Activated CD8-positive, alpha-beta memory T cell treated with anti-CD3 and anti-CD28 coated beads for 36 hours (primary cell): ENCODE results near the gene POR. TPM values are rescaled to one million over a fixed set of nuclear protein-coding genes. Genes with fewer than 3 reads are reported as not detected.

Experiments
- CTCF ChIA-PET: fragments of 350-600 bp; sonication (Branson Sonifier 250); formaldehyde crosslinking; loops from one replicate; lab custom pipeline; 2021; ENCODE audit warnings: antibody characterized with exemption; lab: Charles Lee
- POLR2A ChIA-PET: fragments of 350-600 bp; sonication (Branson Sonifier 250); formaldehyde crosslinking; loops from one replicate; lab custom pipeline; 2021; ENCODE audit warnings: antibody characterized with exemption; lab: Charles Lee
- total RNA-seq, 2 experiments: library from RNA; stranded (reverse); gene quantifications; one replicate each; pipeline ENCODE4 v1.2.3, GENCODE V29; 2021

The POR gene
- total RNA-seq, 2 experiments from 2014 or later = 42.2 to 47.9 TPM

DNA sequence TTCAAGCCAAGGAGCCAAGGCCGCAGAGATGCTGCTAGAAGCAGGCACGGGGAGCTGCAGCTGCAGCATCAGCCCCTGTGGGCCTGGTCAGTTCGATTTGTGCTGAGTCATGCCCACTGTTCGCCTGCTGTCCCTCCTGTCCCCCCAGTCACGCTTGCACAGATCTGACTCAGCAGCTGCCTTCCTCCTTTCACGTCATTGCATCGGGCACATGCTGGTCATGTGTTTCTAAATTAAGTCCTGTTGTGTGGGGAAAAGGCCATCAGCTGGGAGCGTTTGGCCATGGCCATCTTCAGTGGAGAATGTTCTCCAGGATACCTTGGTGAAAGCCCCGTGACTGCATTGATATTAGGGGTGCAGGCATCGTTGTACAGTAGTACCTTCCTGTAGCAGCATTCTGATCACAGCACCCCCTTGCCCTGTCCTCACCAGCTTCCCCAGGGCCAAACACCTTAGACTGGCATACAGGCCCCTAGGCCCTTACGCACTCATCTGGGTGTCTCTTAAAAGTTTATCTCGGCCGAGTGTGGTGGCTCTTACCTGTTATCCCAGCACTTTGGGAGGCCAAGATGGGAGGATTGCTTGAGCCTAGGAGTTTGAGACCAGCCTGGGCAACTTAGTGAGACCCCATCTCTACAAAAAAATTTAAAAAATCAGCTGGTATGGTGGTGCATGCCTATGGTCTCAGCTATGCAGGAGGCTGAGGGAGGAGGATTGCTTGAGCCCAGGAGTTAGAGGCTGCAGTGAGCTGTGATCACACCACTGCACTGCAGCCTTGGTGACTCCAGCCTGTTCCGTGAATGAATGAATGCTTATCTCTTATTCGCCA, 23.2 kb downstream of the POR start:
- POLR2A ChIA-PET = interaction anchor here (0.9 kb wide), 1 partner anchor 228 kb away, joined by 3 read pairs; no protein-coding TSS in a partner anchor
- CTCF ChIA-PET = interaction anchor here (0.7 kb wide), 1 partner anchor 99 kb away, joined by 3 read pairs; no protein-coding TSS in a partner anchor

DNA sequence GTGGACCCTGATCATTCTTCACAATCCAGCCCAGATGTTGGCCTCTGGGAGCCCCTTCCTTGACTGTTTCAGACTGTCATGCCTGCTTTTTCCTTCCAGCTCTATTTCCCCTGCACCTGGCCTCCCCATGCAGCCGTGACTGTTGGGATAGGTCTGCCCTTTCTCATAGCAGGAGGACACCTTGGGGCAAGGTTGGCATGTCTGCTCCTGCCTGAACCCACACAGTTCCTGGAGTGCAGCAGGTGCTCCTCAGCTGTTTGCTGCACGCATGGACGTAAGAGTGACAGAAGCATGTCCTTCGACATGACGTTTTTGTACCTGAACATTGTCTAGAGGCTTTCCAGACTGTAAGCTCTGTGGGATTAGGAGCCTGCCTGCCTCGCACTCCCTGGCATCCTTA, 24.0 kb downstream of the POR start:
- ChIA-PET CTCF (interaction anchor here (0.6 to 1.2 kb wide), 2 partner anchors 13 to 52 kb away, joined by 3 read pairs; no protein-coding TSS in a partner anchor), POLR2A (interaction anchor here (0.9 kb wide), 1 partner anchor 227 kb away, joined by 3 read pairs; no protein-coding TSS in a partner anchor)

DNA sequence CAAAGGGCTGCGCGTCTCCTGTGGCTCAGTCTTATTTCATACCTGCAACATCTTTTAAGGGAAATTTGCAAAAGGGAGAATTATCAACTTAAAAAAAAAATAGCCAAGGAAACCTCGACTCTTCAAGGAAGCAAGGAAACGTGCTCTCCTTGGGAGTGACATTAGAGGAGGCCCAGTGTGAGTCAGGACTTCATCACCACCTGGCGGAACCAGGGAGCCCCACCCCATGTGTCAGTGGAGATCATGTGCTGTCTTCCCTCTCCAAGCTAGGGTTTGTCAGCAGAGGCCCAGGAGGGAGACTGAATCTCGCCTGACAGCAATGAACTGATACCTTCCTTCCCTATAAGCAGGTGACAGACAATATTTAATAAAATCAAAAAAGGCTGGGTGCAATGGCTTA, 28.9 kb downstream of the POR start:
- CTCF ChIA-PET = no interaction called here
- POLR2A ChIA-PET = no interaction called here

DNA sequence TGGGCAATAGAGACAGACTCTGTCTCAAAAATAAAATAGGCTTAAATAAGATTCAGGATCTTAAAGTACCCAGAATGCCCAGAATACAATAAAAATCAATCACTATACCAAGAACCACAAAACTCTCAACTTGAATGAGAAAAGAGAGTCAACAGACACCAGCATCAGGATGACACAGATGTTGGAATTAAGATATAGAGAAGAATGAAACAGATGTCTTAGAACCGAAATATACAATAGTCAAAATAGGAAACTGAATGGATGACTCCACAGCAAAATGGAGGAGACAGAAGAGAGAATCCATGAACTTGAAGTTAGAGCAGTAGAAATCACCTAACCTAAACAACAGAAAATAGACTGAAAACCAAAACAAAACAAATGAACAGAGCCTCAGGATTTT, 29.6 kb downstream of the POR start:
- CTCF ChIA-PET = no interaction called here
- POLR2A ChIA-PET = no interaction called here

DNA sequence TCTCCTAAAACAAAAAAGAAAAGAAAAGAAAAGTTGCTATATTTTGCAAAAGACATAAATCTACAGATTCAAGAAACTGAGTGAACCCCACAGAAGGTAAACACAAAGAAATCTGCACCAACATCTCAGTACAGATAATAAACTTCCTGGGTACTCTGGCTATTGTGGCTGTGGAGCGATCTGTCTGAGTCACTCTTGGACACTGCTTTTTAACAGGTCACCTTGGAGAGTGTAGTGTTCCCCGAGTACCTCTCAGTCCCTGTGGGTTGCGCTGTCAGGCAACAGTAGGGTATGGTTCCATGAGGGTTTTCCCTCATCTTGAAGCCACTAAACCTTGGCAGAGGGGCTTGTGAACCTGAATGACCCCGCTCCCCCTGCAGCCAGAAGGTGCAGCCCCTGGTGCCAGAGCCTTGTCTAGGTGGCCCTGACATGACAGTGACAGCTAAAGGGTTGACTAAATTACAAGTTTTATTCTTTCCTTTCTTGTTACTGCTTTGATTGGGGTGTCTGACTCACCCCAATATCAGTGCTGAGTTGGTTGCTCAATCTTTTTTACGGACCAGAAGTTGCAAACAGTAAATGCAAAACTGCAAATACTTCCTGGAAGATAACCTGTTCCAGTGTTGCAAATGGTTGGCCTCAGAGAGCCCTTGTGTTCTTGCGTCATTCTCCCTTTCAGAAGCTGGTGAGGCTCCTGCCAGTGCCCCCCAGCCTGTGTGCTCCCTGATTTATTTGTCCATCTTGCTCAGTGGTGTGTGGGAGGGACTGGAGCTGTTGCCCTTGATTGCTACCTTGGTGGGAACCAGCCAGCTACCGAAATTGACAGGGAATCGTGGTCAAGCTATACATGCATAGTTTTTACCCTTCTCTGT, 30.6 kb downstream of the POR start:
- ChIA-PET CTCF (interaction anchor here (1.2 kb wide), 1 partner anchor 29 kb away, joined by 3 read pairs; no protein-coding TSS in a partner anchor), POLR2A (no interaction called here)

DNA sequence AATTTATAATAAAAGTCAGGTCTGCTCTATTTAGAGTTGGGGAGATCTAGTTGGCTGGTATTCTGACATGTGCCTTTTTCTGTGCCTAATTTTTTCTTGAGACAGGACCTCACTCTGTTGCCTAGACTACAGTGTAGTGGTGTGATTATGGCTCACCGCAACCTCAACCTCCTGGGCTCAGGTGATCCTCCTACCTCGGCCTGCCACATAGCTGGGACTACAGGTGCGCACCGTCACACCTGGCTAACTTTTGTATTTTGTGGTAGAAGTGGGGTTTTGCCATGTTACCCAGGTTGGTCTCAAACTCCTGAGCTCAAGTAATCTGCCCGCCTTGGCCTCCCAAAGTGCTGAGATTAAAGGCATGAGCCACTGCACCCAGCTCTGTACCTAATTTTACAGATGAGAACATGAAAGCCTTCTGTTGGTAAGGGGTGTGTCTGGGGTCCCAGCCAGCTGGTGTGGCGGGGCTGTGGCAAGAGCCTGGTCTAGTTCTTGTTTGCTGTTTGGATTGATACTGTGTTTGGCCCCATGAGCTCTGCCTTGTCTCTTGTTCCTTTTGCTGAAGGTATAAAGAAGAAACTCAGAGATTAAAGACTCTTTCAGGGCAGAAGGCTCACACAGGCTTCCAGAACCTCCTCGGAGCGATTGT, 31.4 kb downstream of the POR start:
- CTCF ChIA-PET = interaction anchor here (1.2 kb wide), 1 partner anchor 30 kb away, joined by 3 read pairs; no protein-coding TSS in a partner anchor
- POLR2A ChIA-PET = no interaction called here

DNA sequence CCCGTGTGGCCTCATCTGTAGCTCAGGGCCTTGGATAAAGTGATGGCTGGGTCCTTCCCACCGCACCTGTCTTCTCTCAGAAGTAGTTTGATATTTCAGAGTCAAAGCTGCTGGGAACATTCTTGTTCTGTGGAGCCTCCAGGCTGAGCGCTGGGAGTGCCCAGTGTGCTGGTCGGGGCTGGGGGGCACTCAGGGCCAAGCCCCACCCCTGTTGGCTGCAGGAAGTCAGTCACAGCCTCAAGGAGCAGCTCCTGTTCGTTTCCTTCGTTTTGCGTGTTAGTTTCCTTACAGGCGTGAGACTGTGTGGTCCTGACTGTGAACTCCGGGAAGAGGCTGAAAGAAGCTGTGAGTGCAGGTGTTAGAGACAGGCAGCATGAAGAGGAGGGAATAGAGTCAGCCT, 33.2 kb downstream of the POR start:
- ChIA-PET POLR2A (no interaction called here), CTCF (interaction anchor here (0.5 kb wide), 1 partner anchor 1384 kb away, joined by 4 read pairs; no protein-coding TSS in a partner anchor)

DNA sequence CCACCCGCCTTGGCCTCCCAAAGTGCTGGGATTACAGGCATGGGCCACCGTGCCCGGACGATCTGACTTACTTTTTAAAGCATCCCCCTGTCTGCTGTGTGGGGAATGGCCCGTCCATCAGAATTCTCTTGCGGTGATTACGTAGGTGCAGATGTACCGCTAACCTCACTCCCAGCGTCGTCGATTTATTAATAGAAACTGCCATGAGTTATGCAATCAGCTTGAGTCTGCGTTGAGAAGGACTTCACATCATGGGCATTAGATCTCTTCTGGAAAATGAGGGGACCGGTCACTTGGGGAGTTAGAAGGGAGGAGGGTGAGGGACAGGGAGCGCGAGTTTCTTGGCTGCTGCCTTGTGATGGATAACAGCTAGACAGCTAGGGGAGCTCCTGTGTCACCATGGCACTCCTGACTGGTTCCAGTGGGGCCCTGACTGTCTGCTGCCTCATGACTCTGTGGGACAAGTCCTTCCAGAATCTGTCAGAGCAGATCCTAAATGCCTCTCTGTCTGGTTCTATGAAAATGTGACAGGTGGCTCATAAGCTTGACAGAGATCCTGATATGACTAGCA, 35.2 kb downstream of the POR start:
- POLR2A ChIA-PET = no interaction called here

DNA sequence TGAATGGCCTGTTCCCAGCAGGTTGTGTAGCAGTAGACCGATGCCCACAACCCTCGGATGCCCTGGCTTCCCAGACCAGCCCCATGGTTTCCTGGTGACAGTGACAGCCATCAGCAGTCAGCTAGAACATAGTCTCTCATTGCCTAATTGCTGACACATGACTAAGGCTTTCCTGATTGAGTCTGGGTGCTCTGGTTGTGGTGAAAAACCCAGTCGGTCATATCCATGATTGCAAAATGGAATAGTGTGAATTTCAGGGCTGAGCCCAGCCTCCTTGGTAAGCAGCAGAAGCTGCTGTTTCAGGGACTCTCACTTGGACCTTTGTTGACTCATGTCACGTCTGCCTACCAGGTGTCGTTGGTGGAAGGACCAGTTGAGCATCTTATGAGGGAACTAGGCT, 36.6 kb downstream of the POR start:
- CTCF ChIA-PET = interaction anchor here (1.2 kb wide), 1 partner anchor 12 kb away, joined by 3 read pairs; no protein-coding TSS in a partner anchor
- POLR2A ChIA-PET = no interaction called here

More for the DNA sequence above, 35.2 kb downstream of the POR start:
- CTCF ChIA-PET = interaction anchor here (0.8 kb wide), 1 partner anchor 71 kb away, joined by 3 read pairs; no protein-coding TSS in a partner anchor

DNA sequence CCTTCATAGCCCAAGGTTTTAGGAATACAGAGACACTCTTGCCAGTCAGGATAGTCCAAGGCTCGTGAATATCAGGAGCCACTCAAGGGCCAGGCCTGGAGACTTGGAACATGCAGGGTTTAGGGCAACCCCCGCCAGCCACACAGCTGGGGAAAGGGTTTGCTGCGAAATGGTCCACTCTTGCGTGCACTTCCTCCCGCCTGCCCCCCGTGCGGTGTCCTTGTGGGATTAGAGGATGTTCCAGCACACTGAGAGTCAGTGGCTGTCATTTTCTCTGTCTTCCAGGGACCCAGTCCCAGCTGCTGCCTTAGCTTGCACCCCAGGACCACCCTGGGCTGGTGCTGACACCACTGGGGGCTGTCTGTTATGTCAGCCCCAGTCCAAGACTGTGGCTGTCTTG, 38.5 kb downstream of the POR start:
- ChIA-PET CTCF (no interaction called here), POLR2A (no interaction called here)

DNA sequence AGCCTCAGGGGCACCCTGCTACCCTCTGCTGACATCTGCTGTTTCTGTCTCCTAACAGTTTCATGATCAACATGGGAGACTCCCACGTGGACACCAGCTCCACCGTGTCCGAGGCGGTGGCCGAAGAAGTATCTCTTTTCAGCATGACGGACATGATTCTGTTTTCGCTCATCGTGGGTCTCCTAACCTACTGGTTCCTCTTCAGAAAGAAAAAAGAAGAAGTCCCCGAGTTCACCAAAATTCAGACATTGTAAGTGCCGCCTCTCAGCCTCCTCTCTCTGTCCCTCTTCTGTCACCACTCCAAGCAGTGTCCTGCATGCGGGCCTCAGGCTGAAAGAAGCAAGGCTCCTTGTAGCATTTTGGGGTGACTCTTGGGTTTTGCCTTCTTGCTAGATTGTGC, 39.0 kb downstream of the POR start:
- CTCF ChIA-PET = no interaction called here
- POLR2A ChIA-PET = no interaction called here

DNA sequence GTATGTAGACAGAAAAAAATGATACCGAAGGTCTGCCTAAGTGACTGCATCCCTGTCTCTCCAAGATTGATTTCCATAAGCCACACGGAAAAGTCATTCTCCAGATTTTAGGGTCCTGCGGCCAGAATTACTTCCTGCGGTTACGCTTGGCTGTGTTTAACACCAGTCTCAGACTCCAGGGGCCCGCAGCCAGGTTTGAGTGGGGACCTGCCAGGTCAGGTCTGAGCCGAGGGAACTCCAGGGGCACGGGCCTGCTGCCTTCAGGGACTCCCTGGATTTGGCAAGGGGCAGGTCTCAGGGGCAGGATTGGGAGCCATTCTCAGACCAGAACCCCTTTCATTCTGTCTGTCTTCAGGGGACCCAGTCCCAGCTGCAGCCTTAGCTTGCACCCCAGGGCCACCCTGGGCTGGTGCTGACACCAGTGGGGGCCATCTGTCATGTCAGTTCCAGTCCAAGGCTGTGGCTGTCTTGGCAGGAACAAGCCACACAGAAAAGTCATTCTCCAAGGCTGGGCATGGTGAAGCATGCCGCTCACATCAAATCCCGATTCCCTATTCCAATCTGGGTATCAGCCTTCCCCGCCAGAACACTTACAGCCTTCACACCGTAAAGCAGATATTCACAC, 40.5 kb downstream of the POR start:
- ChIA-PET CTCF (no interaction called here), POLR2A (no interaction called here)

DNA sequence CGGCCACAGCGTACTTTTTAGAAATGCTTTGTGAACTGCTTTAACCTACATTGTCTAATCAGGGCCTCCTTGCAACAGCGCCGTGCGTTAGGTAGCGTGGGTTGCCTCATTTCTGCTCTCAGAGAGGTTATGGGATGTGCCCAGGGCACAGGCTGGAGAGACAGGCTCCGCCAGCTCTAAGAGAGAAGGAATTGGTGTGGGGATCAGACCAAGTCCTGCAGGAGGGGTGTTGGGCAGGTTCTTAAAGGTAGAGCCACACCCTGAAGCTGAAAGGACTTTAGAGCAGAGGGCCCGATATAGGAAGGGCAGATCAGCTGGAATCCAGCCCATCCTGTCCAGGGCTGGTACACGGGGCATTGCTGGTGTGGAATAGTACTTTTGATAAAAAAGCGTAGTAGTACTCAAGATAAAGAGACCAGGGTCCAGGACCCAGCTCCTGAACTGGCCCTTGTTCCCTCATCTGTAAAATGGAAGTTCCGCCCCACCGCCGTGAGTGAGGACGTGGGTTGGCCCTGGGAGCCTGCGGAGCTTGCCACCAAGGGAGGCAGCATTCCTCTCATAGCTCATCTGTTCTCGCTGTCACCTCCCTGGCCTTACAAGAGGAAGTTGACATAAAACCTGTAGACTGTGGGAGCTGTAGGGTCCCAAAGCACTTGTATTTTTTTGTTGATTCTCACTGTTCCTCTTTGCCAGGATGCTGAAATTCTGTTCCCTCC, 42.2 kb downstream of the POR start:
- CTCF ChIA-PET = no interaction called here
- POLR2A ChIA-PET = no interaction called here

DNA sequence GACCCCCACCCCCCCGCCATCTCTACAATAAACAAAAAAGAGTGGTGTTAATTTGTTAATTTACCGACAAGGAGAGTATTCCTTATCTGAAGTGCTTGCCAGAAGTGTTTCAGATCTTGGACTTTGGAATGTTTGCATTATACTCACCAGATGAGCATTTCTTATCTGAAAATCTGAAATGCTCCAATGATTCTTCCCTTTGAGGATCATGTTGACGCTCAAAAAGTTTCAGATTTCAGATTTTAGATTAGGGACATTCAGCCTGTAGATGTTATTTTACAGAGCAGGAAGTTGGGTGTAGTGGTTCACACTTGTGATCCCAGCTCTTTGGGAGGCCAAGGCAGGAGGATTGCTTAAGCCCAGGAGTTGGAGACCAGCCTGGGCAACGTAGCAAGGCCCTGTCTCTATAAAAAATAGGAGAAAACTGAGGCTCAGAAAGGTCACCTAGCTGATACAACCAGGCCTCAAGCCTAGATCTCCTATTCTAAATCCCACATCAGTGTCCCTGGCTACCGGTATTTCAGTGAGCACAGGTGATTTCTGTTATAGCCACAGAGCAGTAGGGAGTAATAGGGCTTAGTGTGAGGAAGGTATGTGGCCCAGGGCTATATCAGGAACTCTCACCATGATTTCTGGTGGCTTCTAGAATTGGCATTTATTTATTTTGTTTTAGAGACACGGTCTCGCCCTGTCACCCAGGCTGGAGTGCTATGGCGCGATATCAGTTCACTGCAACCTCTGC, 44.0 kb downstream of the POR start:
- ChIA-PET POLR2A (no interaction called here), CTCF (no interaction called here)

DNA sequence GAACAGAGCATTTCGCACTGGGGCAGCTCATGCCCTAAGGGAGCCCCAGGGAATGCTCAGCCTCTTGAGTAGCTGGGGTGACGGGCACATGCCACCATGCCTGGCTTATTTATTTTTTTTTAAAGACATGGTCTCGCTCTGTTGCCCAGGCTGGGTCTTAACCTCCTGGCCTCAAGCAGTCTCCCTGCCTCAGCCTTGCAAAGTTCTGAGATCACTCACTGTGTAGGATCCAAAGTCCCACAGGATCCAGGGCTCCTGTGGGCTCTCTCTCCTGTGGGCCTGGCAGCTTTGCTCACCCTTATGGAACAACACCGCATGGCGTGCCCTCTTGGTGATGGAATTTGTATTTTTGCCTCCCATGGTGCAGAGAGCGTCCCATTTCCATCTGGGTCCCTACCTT, 45.4 kb downstream of the POR start:
- ChIA-PET CTCF (interaction anchor here (1.2 kb wide), 1 partner anchor 80 kb away, joined by 4 read pairs; no protein-coding TSS in a partner anchor), POLR2A (no interaction called here)

DNA sequence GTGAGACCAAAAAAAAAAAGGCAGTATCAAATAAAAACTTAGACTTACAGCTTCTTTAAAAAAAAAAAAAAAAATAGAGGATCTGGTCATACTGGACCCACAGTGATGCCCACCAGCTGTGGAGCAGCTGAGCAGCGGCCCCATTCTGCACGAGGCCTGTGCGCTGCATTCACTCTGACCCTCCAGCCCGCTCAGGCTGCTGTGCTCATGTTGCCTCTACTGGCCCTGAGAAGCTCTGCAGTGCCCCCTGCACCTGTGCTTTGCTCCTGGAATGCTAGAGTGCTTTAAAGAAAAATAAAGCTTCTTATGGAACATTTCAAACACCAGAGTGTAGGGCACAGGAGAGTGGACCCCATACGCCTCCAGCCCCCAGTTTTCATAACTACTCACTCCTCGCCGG, 46.3 kb downstream of the POR start:
- POLR2A ChIA-PET = no interaction called here
- CTCF ChIA-PET = no interaction called here

DNA sequence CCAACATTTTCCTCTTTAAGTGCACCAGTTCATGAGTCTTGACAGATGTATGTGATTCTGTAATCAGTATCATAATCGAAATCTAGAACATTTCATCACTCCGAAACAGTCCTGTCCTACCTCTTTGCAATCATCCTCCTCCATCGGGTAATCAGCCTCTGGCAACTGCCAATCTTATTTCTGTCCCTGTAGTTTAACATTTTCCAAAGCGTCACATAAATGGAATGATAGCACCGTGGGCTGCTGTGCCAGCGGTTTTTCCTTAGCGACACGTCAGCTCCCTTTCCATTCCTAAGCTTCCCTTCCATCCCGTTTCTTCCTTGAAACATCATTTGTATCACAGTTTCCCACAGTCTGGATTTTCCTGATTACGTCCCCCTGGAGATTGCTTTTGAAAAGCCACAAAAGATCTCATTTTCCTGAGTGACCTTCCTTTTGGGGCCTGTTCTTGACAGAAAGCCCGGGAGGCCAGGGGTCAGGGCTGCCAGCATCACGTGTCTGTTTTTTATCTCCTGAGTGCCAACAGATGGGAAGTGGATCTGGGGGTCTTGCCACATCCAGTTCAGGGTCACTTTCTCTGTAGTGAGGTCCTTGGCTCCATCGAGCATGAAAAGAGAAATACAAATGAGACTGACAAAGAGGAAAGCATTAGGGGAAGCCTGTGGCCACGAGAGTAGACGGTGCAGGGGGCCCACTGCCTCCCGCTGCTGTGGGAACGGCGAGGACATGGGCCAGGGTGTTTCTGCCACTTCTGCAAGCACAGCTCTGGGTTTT, 47.8 kb downstream of the POR start:
- POLR2A ChIA-PET = no interaction called here
- CTCF ChIA-PET = no interaction called here
